HEK293 (cell line): ENCODE results near the gene PKNOX2.

Experiments used
- CTCF ChIA-PET: fragments of 350-600 bp; formaldehyde crosslinking; extraction: SDS; loops from one replicate; lab custom pipeline; 2021; ENCODE audit warnings: antibody characterized with exemption; lab: Yijun Ruan, JAX
- POLR2A ChIA-PET: fragments of 300-600 bp; formaldehyde crosslinking; extraction: SDS; loops from one replicate; lab custom pipeline; 2020; ENCODE audit warnings: antibody characterized with exemption, inconsistent platforms; lab: Yijun Ruan, JAX
- H3K27ac ChIP-seq: fragments of 200-500 bp; sonication (Bioruptor generic); 2 replicates; pipeline ENCODE4 v1.5.1; 2014; ENCODE audit warnings: low read depth, low read length, control low read depth, inconsistent platforms; ENCODE audit errors: extremely low read depth
- H3K36me3 ChIP-seq, 2 experiments: fragments of 200-500 bp in 1 of 2; sonication (Bioruptor generic) in 1 of 2; 1 replicate in 1 of 2; 2 replicates in 1 of 2; pipeline ENCODE4 v1.5.1; 2014 to 2017; ENCODE audit warnings: inconsistent platforms in 2 of 2, low read length in 2 of 2; ENCODE audit not compliant: control insufficient read depth in 2 of 2, insufficient read depth in 1 of 2
- H3K4me1 ChIP-seq: fragments of 200-500 bp; sonication (Bioruptor generic); 2 replicates; pipeline ENCODE4 v1.5.1; 2014; ENCODE audit warnings: mild to moderate bottlenecking, low read length, inconsistent platforms; ENCODE audit not compliant: control insufficient read depth, insufficient read depth
- H3K4me3 ChIP-seq: 2 replicates; pipeline ENCODE4 v1.5.1; 2011; ENCODE audit warnings: low read depth, mild to moderate bottlenecking, control low read depth, low read length, moderate library complexity
- H3K9me3 ChIP-seq: fragments of 200-500 bp; sonication (Bioruptor generic); 2 replicates; pipeline ENCODE4 v1.5.1; 2014; ENCODE audit warnings: low read depth, low read length, inconsistent platforms; ENCODE audit not compliant: control insufficient read depth, insufficient read depth
- ATF2 ChIP-seq: fragments of 450-650 bp; formaldehyde crosslinking; IDR thresholded peaks from 2 replicates; pipeline ENCODE4 v1.5.1; 2016; ENCODE audit warnings: missing biosample characterization, missing genetic modification characterization, low read depth
- BCL11A ChIP-seq: fragments of 450-650 bp; formaldehyde crosslinking; IDR thresholded peaks from 2 replicates; pipeline ENCODE4 v1.5.1; 2016; ENCODE audit warnings: low read depth, missing biosample characterization, missing genetic modification characterization
- EGR2 ChIP-seq: fragments of 450-650 bp; formaldehyde crosslinking; IDR thresholded peaks from 2 replicates; pipeline ENCODE4 v1.5.1; 2016; ENCODE audit warnings: low read depth, missing biosample characterization, missing genetic modification characterization
- KLF1 ChIP-seq: fragments of 450-650 bp; formaldehyde crosslinking; IDR thresholded peaks from 2 replicates; pipeline ENCODE4 v1.5.1; 2016; ENCODE audit warnings: missing biosample characterization, missing genetic modification characterization
- MZF1 ChIP-seq: fragments of 450-650 bp; formaldehyde crosslinking; IDR thresholded peaks from 2 replicates; pipeline ENCODE4 v1.5.1; 2017; ENCODE audit warnings: missing biosample characterization, missing genetic modification characterization, borderline replicate concordance
- REST ChIP-seq: fragments of 450-650 bp; formaldehyde crosslinking; IDR thresholded peaks from 2 replicates; pipeline ENCODE4 v1.5.1; 2016; ENCODE audit warnings: missing biosample characterization, missing genetic modification characterization
- SALL2 ChIP-seq: fragments of 450-650 bp; formaldehyde crosslinking; IDR thresholded peaks from 2 replicates; pipeline ENCODE4 v1.5.0; 2017; ENCODE audit warnings: missing biosample characterization, mild to moderate bottlenecking, missing genetic modification characterization, borderline replicate concordance
- SCRT1 ChIP-seq: fragments of 450-650 bp; formaldehyde crosslinking; IDR thresholded peaks from 2 replicates; pipeline ENCODE4 v1.5.1; 2016; ENCODE audit warnings: missing biosample characterization, missing genetic modification characterization, borderline replicate concordance
- ZBTB1 ChIP-seq: fragments of 450-650 bp; formaldehyde crosslinking; IDR thresholded peaks from 2 replicates; pipeline ENCODE4 v1.5.1; 2016; ENCODE audit warnings: missing biosample characterization, missing genetic modification characterization
- ZBTB21 ChIP-seq: fragments of 450-650 bp; formaldehyde crosslinking; IDR thresholded peaks from 2 replicates; pipeline ENCODE4 v1.5.1; 2017; ENCODE audit warnings: missing biosample characterization, missing genetic modification characterization
- ZBTB44 ChIP-seq: fragments of 450-650 bp; IDR thresholded peaks from 2 replicates; pipeline ENCODE4 v1.5.1; 2018; ENCODE audit warnings: missing biosample characterization, mild to moderate bottlenecking, missing genetic modification characterization
- ZEB2 ChIP-seq: fragments of 450-650 bp; formaldehyde crosslinking; IDR thresholded peaks from 2 replicates; pipeline ENCODE4 v1.5.1; 2016; ENCODE audit warnings: missing biosample characterization, missing genetic modification characterization
- ZFP69B ChIP-seq: fragments of 450-650 bp; formaldehyde crosslinking; IDR thresholded peaks from 2 replicates; pipeline ENCODE4 v1.5.1; 2016; ENCODE audit warnings: missing biosample characterization, missing genetic modification characterization
- ZNF10 ChIP-seq: fragments of 450-650 bp; formaldehyde crosslinking; IDR thresholded peaks from 2 replicates; pipeline ENCODE4 v1.5.1; 2017; ENCODE audit warnings: missing biosample characterization, missing genetic modification characterization
- ZNF114 ChIP-seq: fragments of 450-650 bp; formaldehyde crosslinking; IDR thresholded peaks from 2 replicates; pipeline ENCODE4 v1.5.0; 2017; ENCODE audit warnings: missing biosample characterization, missing genetic modification characterization
- ZNF132 ChIP-seq: fragments of 450-650 bp; formaldehyde crosslinking; IDR thresholded peaks from 2 replicates; pipeline ENCODE4 v1.5.1; 2017; ENCODE audit warnings: missing biosample characterization, missing genetic modification characterization, borderline replicate concordance
- ZNF138 ChIP-seq: fragments of 450-650 bp; formaldehyde crosslinking; IDR thresholded peaks from 2 replicates; pipeline ENCODE4 v1.5.1; 2016; ENCODE audit warnings: missing biosample characterization, missing genetic modification characterization, borderline replicate concordance
- ZNF157 ChIP-seq: fragments of 450-650 bp; formaldehyde crosslinking; IDR thresholded peaks from 2 replicates; pipeline ENCODE4 v1.5.1; 2016; ENCODE audit warnings: missing biosample characterization, missing genetic modification characterization
- ZNF174 ChIP-seq: fragments of 450-650 bp; formaldehyde crosslinking; IDR thresholded peaks from 2 replicates; pipeline ENCODE4 v1.5.0; 2017; ENCODE audit warnings: missing biosample characterization, mild to moderate bottlenecking, missing genetic modification characterization
- ZNF248 ChIP-seq: fragments of 450-650 bp; formaldehyde crosslinking; IDR thresholded peaks from 2 replicates; pipeline ENCODE4 v1.5.1; 2017; ENCODE audit warnings: missing biosample characterization, missing genetic modification characterization
- ZNF311 ChIP-seq: fragments of 450-650 bp; formaldehyde crosslinking; IDR thresholded peaks from 2 replicates; pipeline ENCODE4 v1.5.1; 2017; ENCODE audit warnings: missing biosample characterization, missing genetic modification characterization, borderline replicate concordance
- ZNF37A ChIP-seq: fragments of 450-650 bp; IDR thresholded peaks from 2 replicates; pipeline ENCODE4 v1.5.1; 2018; ENCODE audit warnings: missing biosample characterization, missing genetic modification characterization
- ZNF423 ChIP-seq: fragments of 450-650 bp; formaldehyde crosslinking; IDR thresholded peaks from 2 replicates; pipeline ENCODE4 v1.5.1; 2016; ENCODE audit warnings: missing biosample characterization, missing genetic modification characterization
- ZNF514 ChIP-seq: fragments of 450-650 bp; formaldehyde crosslinking; IDR thresholded peaks from 2 replicates; pipeline ENCODE4 v1.5.1; 2016; ENCODE audit warnings: missing biosample characterization, missing genetic modification characterization
- ZNF629 ChIP-seq: fragments of 450-650 bp; formaldehyde crosslinking; IDR thresholded peaks from 2 replicates; pipeline ENCODE4 v1.5.1; 2017; ENCODE audit warnings: missing biosample characterization, missing genetic modification characterization
- ZNF654 ChIP-seq: fragments of 450-650 bp; formaldehyde crosslinking; IDR thresholded peaks from 2 replicates; pipeline ENCODE4 v1.5.1; 2016; ENCODE audit warnings: low read depth, missing biosample characterization, missing genetic modification characterization
- ZNF701 ChIP-seq: fragments of 450-650 bp; formaldehyde crosslinking; IDR thresholded peaks from 2 replicates; pipeline ENCODE4 v1.5.1; 2016; ENCODE audit warnings: missing biosample characterization, missing genetic modification characterization
- ZNF704 ChIP-seq: fragments of 450-650 bp; formaldehyde crosslinking; IDR thresholded peaks from 2 replicates; pipeline ENCODE4 v1.5.1; 2016; ENCODE audit warnings: missing biosample characterization, missing genetic modification characterization
- ZNF830 ChIP-seq: fragments of 450-650 bp; IDR thresholded peaks from 2 replicates; pipeline ENCODE4 v1.5.0; 2018; ENCODE audit warnings: missing biosample characterization, missing genetic modification characterization, low read depth, mild to moderate bottlenecking, moderate library complexity
- ZSCAN4 ChIP-seq: fragments of 450-650 bp; formaldehyde crosslinking; IDR thresholded peaks from 2 replicates; pipeline ENCODE4 v1.5.1; 2017; ENCODE audit warnings: missing biosample characterization, missing genetic modification characterization

Gene PKNOX2

GRCh38 chr11:125129316-125129993 lies 35.1 kb upstream of the PKNOX2 start (continued):
- TF ChIP-seq ZFP69B (tag by site-specific recombination) (no peak), ZNF248 (tag by site-specific recombination) (no peak), ZNF138 (tag by site-specific recombination) (no peak), ZNF423 (tag by site-specific recombination) (no peak), SCRT1 (tag by site-specific recombination) (no peak), KLF1 (tag by site-specific recombination) (no peak), MZF1 (tag by site-specific recombination) (no peak), REST (tag by site-specific recombination) (no peak), ZNF132 (tag by site-specific recombination) (no peak), EGR2 (tag by site-specific recombination) (no peak), ZBTB1 (no peak)

- POLR2A ChIA-PET = no interaction called here
- CTCF ChIA-PET = interaction anchor here (0.7 to 2.0 kb wide), 4 partner anchors 8 to 40 kb away, joined by 3 to 5 read pairs (median 4); no protein-coding TSS in a partner anchor
- TF ChIP-seq ZNF37A (tag by site-specific recombination) (no peak), SALL2 (tag by site-specific recombination) (no peak), ZNF701 (tag by site-specific recombination) (no peak), ZNF514 (no peak), ATF2 (tag by site-specific recombination) (peak; percentile 83), ZNF114 (no peak), ZBTB44 (tag by site-specific recombination) (no peak), ZNF629 (peak; percentile 60), ZBTB21 (tag by site-specific recombination) (0 out of 2 replicates have a peak, but pooled peaks have one; percentile 19), ZNF830 (tag by site-specific recombination) (no peak), ZSCAN4 (tag by site-specific recombination) (no peak), ZEB2 (tag by site-specific recombination) (0 out of 2 replicates have a peak, but pooled peaks have one; percentile 20), ZNF157 (no peak), ZNF654 (no peak), ZNF704 (tag by site-specific recombination) (no peak), ZNF311 (tag by site-specific recombination) (no peak), ZNF10 (tag by site-specific recombination) (no peak), ZNF174 (tag by site-specific recombination) (no peak), BCL11A (tag by site-specific recombination) (no peak)
Measured at GRCh38 chr11:125132071-125132470, 32.5 kb upstream of the PKNOX2 start.

More at GRCh38 chr11:125132071-125132470, 32.5 kb upstream of the PKNOX2 start:
- no peaks in the 10 kb centered on the region for H3K4me1 ChIP-seq
- H3K36me3 ChIP-seq = no peaks in the 10 kb centered on the region
- no peak overlapping the region for H3K27ac ChIP-seq
- H3K4me3 ChIP-seq = no peak overlapping the region
- H3K9me3 ChIP-seq = no peaks in the 10 kb centered on the region
